Effector memory CD4-positive, alpha-beta T cell (primary cell): ENCODE measurements around the gene FOXJ3.

ENCODE experiments used
- DNase-seq, 3 donors: peaks; one replicate each; pipeline ENCODE4 v3.0.0-alpha.2; 2020
- H3K27ac ChIP-seq: 2 replicates; pipeline ENCODE4 v1.7.0; 2013; ENCODE audit warnings: mild to moderate bottlenecking, low read length, moderate library complexity; ENCODE audit not compliant: insufficient read depth, poor library complexity, severe bottlenecking
- H3K27me3 ChIP-seq: replicated peaks from 2 replicates; pipeline ENCODE4 v1.7.0; 2013; ENCODE audit warnings: mild to moderate bottlenecking, low read length; ENCODE audit not compliant: insufficient read depth, control insufficient read depth, poor library complexity, severe bottlenecking
- H3K36me3 ChIP-seq: 2 replicates; pipeline ENCODE4 v1.7.0; 2013; ENCODE audit warnings: mild to moderate bottlenecking, low read length, moderate library complexity; ENCODE audit not compliant: control insufficient read depth, insufficient read depth
- H3K4me1 ChIP-seq: 2 replicates; pipeline ENCODE4 v1.7.0; 2013; ENCODE audit warnings: low read length, mild to moderate bottlenecking; ENCODE audit not compliant: control insufficient read depth, insufficient read depth, poor library complexity, severe bottlenecking
- H3K4me3 ChIP-seq: 2 replicates; pipeline ENCODE4 v1.7.0; 2013; ENCODE audit warnings: low read length, low read depth, mild to moderate bottlenecking; ENCODE audit not compliant: insufficient read depth, poor library complexity, severe bottlenecking
- H3K9me3 ChIP-seq: 2 replicates; pipeline ENCODE4 v1.7.0; 2013; ENCODE audit warnings: mild to moderate bottlenecking, low read length, moderate library complexity; ENCODE audit not compliant: control insufficient read depth

Gene FOXJ3

GRCh38 chr1:42231253-42231652 lies 103.8 kb downstream of the FOXJ3 start:
- Histone ChIP-seq H3K9me3 (no peaks in the 10 kb centered on the region), H3K27ac (no peak overlapping the region), H3K4me1 (no peaks in the 10 kb centered on the region), H3K4me3 (no peak overlapping the region), H3K36me3 (no peaks in the 10 kb centered on the region), H3K27me3 (no peaks in the 10 kb centered on the region)
- no peak for DNase-seq

DNA sequence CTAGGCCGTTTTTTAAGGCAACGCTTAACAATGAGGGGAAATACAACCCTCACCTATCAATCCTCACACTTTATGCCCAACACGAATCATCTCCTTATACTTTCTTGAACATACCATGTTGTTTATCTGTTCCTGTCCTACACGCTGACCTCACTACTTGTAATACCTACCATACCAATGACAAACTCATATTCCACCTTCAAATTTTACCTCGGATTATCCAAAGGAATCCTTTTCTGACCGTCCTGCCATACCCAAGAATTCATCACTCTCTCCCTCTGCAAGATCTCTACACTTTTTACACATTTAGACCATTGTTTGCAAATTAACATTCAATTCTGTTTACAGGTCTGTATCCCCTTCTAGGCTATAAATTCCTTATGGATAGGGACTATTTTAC lies 106.1 kb downstream of the FOXJ3 start:
- no peak overlapping the region for H3K27ac ChIP-seq
- H3K4me1 ChIP-seq: no peaks in the 10 kb centered on the region
- H3K36me3 ChIP-seq: no peaks in the 10 kb centered on the region
- H3K27me3 ChIP-seq: no peaks in the 10 kb centered on the region
- H3K4me3 ChIP-seq: no peak overlapping the region
- no peak for DNase-seq
- no peaks in the 10 kb centered on the region for H3K9me3 ChIP-seq

DNA sequence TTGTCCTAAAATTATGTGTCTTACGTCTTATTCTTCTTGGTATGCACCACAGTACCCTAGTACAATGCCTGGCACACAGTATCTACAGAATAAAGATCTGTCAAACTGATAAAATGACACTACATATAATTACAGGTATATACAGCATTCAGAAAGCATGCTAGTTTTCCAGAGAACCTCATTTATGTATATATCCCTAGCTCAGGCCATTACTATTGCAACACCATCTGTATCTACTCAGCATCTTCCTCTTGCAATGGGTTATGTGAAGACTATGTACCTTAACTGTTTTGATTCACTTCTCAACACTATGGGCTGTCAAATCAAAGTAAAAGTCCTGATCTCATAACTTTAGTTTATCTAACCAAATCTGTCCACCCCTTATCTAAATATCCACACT lies 112.0 kb downstream of the FOXJ3 start:
- H3K4me1 ChIP-seq: no peaks in the 10 kb centered on the region

GRCh38 chr1:42221952-42222606 lies 113.0 kb downstream of the FOXJ3 start:
- no peaks in the 10 kb centered on the region for H3K9me3 ChIP-seq
- DNase-seq: no peak
- no peak overlapping the region for H3K4me3 ChIP-seq
- no peaks in the 10 kb centered on the region for H3K27me3 ChIP-seq
- no peaks in the 10 kb centered on the region for H3K4me1 ChIP-seq
- H3K27ac ChIP-seq: no peak overlapping the region
- no peaks in the 10 kb centered on the region for H3K36me3 ChIP-seq

More for the DNA sequence above, 112.0 kb downstream of the FOXJ3 start:
- Histone ChIP-seq H3K36me3 (no peaks in the 10 kb centered on the region), H3K4me3 (no peak overlapping the region), H3K27ac (no peak overlapping the region), H3K9me3 (no peaks in the 10 kb centered on the region), H3K27me3 (no peaks in the 10 kb centered on the region)
- no peak for DNase-seq

DNA sequence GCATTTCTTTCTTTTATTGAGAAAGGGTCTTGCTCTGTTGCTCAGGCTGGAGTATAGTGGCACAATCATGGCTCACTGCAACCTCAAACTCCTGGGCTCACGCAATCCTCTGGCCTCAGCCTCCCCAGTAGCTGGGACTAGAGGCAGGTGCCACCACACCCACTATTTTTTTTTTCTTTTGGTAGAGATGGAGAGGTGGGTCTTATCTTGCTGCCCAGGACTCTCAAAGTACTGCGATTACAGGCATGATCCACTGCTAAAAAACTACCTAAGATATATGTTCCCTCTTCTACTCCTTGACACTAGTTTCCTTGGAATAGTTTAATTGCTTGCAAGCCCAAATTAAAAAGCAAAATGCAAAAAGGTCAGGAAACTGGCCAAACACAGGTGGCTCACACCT lies 113.6 kb downstream of the FOXJ3 start:
- no peak for DNase-seq
- no peaks in the 10 kb centered on the region for H3K9me3 ChIP-seq
- no peak overlapping the region for H3K27ac ChIP-seq
- no peaks in the 10 kb centered on the region for H3K27me3 ChIP-seq
- H3K36me3 ChIP-seq: no peaks in the 10 kb centered on the region
- no peaks in the 10 kb centered on the region for H3K4me1 ChIP-seq
- H3K4me3 ChIP-seq: no peak overlapping the region

DNA sequence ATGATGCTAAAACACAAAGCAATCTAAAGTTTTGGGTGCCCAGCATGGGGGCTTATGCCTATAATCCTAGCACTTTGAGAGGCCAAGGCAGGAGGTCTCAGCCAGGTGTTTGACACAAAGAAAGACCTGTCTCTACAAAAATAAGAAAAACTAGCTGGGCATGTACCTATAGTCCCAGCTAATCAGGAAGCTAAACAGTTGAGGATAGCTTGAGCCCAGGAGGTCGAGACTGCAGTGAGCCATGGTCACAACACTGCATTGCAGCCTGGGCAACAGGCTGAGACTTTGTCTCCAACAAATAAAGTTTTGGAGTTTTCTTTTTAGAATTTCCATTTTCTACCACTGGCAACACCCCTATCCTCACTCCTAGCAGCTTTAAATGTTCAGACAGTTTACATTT lies 115.4 kb downstream of the FOXJ3 start:
- DNase-seq: no peak
- Histone ChIP-seq H3K27ac (no peak overlapping the region), H3K4me3 (no peak overlapping the region), H3K27me3 (no peaks in the 10 kb centered on the region), H3K9me3 (no peaks in the 10 kb centered on the region), H3K36me3 (peaks cover 3% of the 10 kb centered on the region), H3K4me1 (no peaks in the 10 kb centered on the region)

DNA sequence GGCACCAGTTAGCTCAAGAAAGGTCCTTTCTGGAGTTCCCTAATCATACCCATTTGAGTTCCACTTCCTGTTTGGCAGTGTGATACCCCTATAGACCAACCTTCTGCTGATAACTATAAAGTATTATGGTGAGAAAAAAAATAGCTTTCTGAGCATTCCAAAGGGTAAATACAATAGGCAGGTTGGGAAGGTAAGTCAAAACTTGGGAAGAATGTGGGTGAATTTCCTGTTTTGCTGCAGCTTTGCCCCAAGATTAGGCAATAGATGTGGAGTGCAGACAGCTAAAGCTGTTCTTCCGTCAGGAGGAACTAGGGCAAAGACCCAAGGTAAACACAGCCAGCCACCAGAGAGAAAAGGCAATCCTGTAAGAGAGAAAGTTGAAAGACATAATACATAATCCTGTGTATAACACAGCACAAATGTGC lies 120.6 kb downstream of the FOXJ3 start:
- H3K4me3 ChIP-seq: no peak overlapping the region
- no peak for DNase-seq
- no peak overlapping the region for H3K27ac ChIP-seq

DNA sequence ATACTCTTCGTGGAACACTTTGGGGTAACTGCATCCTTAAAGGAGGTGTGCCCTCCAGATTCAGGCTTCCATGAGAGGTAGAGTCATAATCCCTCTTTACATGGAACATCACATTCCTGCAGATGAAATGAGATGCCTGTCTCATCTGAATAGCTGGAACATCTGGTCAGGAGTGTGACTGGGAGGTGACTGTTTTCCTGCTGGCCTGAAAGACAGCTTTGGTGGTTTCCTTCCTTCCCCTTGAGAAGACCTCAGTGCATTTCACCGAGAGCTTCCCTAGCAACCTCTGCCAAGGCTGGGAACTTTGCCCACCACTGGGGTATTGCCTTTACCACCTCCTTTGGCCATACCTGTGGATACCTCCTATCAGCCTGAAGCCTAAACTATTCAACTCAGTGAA lies 123.8 kb downstream of the FOXJ3 start:
- H3K4me1 ChIP-seq: no peaks in the 10 kb centered on the region
- no peak for DNase-seq
- H3K27ac ChIP-seq: no peak overlapping the region
- H3K4me3 ChIP-seq: no peak overlapping the region
- H3K27me3 ChIP-seq: no peaks in the 10 kb centered on the region
- no peaks in the 10 kb centered on the region for H3K9me3 ChIP-seq
- peaks cover 15% of the 10 kb centered on the region for H3K36me3 ChIP-seq

More for the DNA sequence above, 120.6 kb downstream of the FOXJ3 start:
- no peaks in the 10 kb centered on the region for H3K4me1 ChIP-seq
- H3K36me3 ChIP-seq: peaks cover 15% of the 10 kb centered on the region
- H3K27me3 ChIP-seq: no peaks in the 10 kb centered on the region
- no peaks in the 10 kb centered on the region for H3K9me3 ChIP-seq

DNA sequence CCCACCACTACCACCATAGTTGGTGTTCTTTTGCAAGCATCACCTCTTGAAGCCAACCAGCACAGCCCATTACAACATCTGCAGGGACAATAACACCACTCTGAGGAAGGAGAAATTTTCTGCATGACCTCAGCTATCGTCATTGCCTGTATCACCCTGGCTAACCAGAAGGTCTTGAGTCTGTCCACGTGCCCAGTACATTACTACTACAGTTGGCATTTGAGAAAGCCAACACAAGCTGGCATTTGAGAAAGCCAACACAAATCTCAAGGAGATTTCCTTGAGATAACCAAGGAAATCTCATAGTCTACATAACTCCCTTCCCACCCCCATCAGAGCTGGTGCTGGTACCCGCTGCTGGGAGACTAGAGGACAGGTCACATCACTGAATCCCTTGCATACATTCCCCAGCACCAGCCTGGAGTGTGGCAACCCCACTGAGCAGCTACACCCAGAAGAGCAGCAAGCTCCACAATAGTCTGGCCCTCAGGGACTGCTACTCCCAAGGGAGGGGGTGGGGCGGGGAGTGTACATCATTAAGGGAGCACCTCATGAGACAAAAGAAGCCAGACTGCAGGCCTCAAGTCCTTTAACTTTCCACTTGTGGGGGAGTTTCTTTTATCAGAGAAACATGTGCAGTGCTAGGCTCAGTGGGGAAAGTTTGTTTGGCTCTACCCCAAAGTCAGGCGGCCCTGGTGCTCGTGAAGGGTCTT lies 124.5 kb downstream of the FOXJ3 start:
- Histone ChIP-seq H3K27me3 (no peaks in the 10 kb centered on the region), H3K27ac (no peak overlapping the region), H3K9me3 (no peaks in the 10 kb centered on the region), H3K4me3 (no peak overlapping the region), H3K4me1 (no peaks in the 10 kb centered on the region), H3K36me3 (peaks cover 15% of the 10 kb centered on the region)
- no peak for DNase-seq

DNA sequence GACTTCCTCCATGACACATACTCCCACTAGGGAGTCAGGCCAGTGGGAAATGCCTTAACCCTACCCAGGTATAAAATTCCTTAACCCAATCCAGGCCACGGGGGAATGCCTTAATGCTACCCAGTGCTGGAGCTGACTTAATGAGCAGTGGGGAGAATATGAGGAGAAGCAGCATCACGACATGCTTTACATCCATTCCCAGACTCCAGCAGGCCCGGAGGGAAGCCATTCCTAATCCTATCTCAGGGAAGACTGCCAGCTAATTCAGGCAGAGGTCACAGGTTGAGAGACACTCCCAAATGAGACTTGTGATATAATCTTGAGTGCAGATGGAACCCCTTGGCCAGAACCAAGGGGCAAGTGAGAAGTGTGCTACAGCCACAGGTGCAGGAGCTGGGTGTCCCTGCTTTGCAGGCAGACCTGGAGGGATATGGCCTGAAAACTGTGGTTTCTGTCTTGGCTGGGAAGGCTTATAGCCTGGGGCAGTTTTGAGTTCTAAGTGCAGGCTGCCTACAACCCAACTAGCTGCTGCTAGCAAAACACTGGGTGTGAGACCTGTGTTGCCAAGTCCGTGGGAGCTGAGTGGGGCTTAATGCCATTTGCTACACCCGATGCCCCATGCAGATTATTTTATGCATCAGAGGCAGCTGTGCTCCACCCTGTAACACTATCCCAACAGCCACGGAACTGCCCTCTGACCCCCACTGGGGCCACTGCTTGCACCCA lies 125.3 kb downstream of the FOXJ3 start:
- Histone ChIP-seq H3K27ac (no peak overlapping the region), H3K4me3 (no peak overlapping the region), H3K9me3 (no peaks in the 10 kb centered on the region), H3K27me3 (no peaks in the 10 kb centered on the region), H3K4me1 (no peaks in the 10 kb centered on the region), H3K36me3 (peaks cover 13% of the 10 kb centered on the region)
- no peak for DNase-seq
